NCI-H526 treated with DMSO at 0.1 percent for 48 hours (cell line): ENCODE data around the gene CDC42BPB.

ENCODE experiments used
- DNase-seq: peaks from one replicate; lab custom pipeline; 2025; lab: John Stamatoyannopoulos, UW

The CDC42BPB gene

DNA sequence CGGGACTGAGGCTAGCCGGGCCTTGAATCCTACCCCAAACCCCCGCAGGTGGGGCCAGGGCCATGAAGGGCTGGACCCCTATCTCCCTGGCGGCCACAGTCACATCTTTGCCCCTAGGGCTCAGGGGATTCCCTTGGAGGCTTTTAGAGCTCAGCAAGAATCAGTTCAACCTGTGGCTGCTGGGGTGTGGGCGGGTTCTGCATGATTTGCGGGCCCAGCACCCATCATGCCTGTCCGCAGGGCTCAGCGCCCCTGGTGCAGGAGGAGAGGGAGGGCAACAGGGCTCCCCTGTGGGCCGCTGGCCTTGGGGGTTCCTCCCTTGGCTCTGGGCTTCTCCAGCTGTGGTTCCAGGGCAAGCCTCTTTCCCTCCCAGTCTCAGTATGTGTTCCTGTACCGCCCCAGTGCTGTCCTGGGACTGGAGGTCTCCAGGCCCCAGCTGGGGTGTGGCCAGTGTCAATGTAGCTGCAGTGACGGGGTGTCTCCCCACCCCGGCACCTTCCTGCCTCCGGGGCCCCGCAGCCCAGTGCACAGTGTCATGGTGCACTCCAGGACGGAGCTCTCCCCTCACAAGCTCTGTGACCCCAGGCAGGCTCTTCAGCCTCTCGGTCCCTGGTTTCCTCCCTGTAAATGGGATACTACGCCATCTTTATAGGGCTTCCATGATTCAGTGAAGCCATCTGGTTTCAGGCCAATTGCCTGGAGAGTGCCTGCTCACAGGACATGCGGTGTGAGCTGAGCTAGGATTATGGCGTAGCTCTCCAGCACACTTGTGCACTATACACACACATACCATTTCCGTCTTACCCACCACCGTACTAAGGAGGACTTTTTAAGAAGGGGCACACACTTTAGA is 16.8 kb upstream of the CDC42BPB start:
- DNase-seq = no peak

DNA sequence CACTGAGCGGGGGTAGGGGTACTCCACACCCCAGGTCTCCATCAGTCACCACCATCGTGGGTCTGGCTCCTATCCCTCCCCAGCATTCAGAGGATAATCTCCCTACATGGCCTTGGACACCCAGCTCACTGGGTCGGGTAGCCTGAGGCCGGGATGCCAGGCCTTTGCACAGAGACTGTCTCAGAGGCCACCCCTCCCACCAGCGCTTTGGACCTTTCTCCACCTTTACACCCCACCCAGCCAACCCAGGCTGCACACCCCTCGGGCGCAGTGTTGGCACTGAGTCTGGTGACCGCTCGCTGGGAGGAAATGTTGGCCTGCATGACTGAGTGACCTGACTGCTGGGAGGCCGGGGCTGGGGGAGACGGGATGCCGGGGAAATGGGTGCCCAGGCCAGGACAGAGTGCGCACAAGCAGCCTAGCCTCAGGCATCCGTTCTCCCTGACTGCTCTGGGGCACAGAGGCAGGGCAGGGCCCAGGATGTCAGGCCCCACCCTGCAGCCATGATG is 16.1 kb upstream of the CDC42BPB start:
- no peak for DNase-seq

- DNase-seq = no peak
Measured at GRCh38 chr14:103072595-103073366, 15.4 kb upstream of the CDC42BPB start.

- DNase-seq = no peak
Measured at GRCh38 chr14:103071544-103072251, 14.3 kb upstream of the CDC42BPB start.

GRCh38 chr14:103070971-103071542 is 13.7 kb upstream of the CDC42BPB start:
- no peak for DNase-seq

GRCh38 chr14:103070263-103070885 is 13.0 kb upstream of the CDC42BPB start:
- no peak for DNase-seq

DNA sequence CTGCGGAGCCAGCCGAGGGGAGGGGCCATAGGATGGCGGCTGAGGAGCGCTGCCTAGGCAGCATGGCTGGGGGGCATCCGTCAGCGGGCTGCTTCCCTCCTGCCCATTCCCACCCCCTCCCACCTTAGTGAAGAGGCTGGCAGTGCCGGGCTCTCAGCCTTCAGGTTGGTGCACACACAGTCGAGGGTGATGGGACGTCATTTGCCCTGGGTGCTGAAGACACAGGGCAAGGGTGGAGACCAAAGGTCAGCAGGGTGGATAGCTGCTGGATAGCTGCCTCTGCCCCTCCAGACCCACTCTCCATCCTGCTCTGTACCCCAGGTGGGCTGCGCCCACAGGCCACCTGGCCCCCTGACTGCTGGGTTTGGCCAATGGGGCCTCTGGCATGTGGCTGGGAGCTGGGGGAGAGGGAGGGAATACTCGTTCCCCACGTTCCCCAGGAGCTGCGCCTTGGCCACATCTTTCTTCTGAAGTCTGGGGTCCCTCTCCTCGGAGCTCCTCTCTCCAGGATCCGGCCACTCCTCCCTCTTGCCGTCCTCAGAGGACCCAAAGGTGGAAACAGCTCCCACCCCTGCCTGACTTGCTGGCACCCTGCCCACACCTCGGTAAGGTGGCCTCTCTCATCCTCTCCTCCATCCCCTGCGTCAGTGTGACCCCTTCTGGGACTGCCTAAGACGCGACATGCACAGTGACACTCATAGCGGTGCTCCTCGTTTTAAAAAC is 11.2 kb upstream of the CDC42BPB start:
- no peak for DNase-seq

DNA sequence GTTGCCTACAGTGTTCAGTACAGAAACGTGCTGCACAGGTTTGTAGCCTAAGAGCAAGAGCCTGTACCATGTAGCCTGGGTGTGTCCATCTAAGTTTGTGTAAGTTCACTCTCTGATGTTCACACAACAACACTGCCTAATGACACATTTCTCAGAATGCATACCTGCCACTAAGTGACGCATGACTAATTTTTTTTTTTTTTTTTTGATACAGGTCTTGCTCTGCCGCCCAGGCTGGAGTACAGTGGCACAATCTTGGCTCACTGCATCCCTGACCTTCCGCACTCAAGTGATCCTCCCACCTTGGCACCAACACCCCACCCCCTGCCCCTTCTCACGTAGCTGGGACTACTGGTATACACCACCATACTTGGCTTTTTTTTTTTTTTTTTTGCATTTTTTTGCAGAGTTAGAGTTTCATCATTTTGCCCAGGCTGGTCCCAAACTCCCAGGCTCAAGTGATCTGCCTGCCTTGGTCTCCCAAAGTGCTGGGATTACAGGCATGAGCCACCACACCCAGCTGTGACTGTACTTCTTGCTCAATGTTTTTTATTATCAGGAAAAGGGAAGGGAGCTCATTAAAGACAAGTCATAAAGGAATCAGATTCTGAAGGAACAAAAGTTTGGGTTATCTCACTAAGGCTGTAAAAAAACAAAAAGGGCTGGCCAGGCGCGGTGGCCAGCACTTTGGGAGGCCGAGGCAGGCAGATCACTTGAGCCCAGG is 10.0 kb upstream of the CDC42BPB start:
- DNase-seq = no peak

DNA sequence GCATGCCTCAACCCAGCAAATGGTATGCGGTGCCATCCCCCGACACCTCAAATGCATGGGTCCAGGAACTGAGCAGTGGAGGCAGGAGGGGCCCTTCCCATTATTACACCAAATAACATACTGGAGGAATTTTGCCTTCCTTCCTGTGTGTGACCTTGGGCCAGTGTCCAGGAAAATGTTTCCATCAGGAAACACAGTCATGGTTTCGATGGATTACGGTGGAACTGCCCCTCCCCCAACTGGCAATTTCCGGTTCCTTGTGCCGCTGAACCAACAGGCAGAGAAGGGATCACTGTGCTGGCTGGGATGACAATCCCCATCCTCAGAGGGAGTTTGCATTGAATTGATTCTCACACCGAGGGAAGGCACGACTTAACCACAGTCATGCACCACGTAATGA is 9.1 kb upstream of the CDC42BPB start:
- DNase-seq = no peak

- DNase-seq = no peak
Measured at GRCh38 chr14:103065861-103066260, 8.5 kb upstream of the CDC42BPB start.

GRCh38 chr14:103064978-103065377 is 7.6 kb upstream of the CDC42BPB start:
- DNase-seq = no peak

DNA sequence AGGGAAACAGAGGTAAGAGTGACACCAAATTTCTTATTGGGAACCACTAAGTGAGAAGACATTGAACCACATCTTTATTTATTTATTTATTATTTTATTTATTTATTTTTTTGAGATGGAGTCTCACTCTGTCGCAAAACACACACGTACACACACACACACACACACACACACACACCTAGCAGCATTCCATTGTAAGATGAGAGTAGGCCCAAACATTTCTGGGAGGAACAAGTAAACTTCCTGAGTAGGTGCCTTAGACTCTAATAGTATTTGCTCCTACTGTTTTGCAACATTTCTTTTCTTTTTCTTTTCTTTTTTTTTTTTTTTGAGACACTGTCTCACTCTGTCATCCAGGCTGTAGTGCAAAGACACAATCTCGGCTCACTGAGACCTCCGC is 7.1 kb upstream of the CDC42BPB start:
- DNase-seq = no peak

DNA sequence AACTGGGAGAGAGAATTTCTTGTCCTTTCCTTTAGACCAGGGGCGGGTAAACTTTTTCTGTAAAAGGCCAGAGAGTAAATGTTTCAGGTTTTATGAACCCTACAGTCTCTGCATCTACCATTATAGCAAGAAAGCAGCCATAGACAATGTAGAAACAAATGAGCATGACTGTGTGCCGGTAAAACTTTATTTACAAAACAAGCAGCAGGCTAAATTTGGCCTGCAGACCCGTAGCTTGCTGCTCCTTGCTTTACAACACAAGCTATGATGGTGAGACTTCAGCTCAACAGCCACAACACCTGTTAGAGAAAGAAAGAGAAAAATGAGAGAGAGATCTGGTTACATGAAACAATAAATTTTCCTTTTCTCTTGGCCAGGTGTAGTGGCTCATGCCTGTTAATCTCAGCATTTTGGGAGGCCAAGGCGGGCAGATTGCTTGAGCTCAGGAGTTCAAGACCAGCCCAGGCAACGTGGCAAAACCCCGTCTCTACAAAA is 4.2 kb upstream of the CDC42BPB start:
- DNase-seq = no peak

- no peak for DNase-seq
Measured at GRCh38 chr14:103059556-103059955, 2.2 kb upstream of the CDC42BPB start.

GRCh38 chr14:103058164-103059055 is 1.1 kb upstream of the CDC42BPB start:
- no peak for DNase-seq

GRCh38 chr14:103057028-103057371 is 349 bp downstream of the CDC42BPB start:
- DNase-seq = peak; percentile 52

DNA sequence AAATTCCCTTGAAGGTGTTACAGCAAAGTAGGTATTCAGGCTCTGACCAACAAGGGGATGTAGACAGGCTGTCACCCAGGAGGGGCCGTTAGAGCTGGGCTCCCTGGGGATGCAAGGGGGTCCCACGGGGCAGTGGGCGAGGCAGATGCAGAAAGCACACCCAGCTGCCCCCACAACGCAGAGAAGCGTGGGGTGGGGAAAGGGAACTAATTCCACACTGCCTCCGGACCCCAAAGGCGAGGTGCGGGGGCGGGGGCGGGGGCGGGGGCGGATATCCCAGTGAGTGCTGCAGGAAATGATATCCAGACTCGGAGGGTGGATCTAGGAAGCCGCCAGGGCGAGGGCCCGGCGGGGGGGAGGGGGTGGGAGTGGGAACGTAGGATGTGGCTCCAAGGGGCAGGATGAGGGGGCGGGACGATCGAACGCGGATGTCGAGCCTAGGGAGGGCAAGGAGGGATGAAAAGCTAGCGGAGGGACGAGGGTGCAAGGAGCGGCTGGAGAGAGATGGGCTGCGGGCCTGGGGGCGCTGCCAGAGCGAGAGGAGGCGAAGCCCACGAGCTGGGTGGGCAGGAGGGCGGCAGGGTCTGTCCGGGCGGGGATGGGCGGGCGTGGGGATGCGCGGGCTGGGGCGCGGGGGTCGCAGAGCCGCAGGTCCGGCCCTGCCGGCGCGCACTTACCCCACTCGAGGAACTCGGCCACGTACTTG is 874 bp downstream of the CDC42BPB start:
- DNase-seq = peak; percentile 21

DNA sequence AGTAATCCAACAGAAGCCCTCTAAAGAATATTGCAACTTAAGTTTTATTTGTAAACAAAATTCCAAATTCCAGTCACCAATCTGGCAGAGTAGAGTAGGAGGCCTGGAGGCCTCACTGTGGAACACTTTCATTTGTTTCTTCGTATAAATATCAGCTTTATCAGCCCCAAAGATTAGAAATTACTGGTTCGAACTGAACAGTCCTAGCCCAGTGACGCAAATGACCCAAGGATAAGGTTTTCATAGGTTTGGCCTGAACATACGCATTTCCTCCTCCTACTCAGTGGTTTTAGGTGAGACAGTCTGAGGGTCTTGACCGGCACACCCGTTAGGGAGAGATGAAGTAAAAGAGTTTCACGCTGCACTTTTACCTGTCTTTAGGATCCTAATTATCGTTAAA is 1.7 kb downstream of the CDC42BPB start:
- no peak for DNase-seq

GRCh38 chr14:103052407-103052806 is 4.9 kb downstream of the CDC42BPB start:
- DNase-seq = no peak
